ENCODE results near the gene THEM4.

THEM4 gene

GRCh38 chr1:151942882-151943281, 33.6 kb upstream of the THEM4 start:
- Mint-ChIP-seq H3K9me3 (ENCODE audit: low read depth) (no peaks in the 10 kb centered on the region), H3K4me1 (ENCODE audit: low read depth) (peaks cover 50% of the 10 kb centered on the region), H3K27me3 (peaks cover 2% of the 10 kb centered on the region), H3K27ac (peak overlapping the region; percentile 19), H3K4me3 (no peak overlapping the region), H3K36me3 (peaks cover 6% of the 10 kb centered on the region)

- peaks cover 2% of the 10 kb centered on the region for H3K27me3 Mint-ChIP-seq
- peak overlapping the region; percentile 83 for H3K27ac Mint-ChIP-seq
- peaks cover 34% of the 10 kb centered on the region for H3K4me1 Mint-ChIP-seq (ENCODE audit: low read depth)
- H3K4me3 Mint-ChIP-seq: no peak overlapping the region
- no peaks in the 10 kb centered on the region for H3K9me3 Mint-ChIP-seq (ENCODE audit: low read depth)
- H3K36me3 Mint-ChIP-seq: peaks cover 3% of the 10 kb centered on the region
Measured at GRCh38 chr1:151940541-151940940, 31.2 kb upstream of the THEM4 start.

GRCh38 chr1:151939779-151940178, 30.5 kb upstream of the THEM4 start:
- Mint-ChIP-seq H3K36me3 (peaks cover 3% of the 10 kb centered on the region), H3K4me1 (ENCODE audit: low read depth) (peaks cover 27% of the 10 kb centered on the region), H3K4me3 (no peak overlapping the region), H3K27me3 (peaks cover 2% of the 10 kb centered on the region), H3K27ac (no peak overlapping the region), H3K9me3 (ENCODE audit: low read depth) (no peaks in the 10 kb centered on the region)

GRCh38 chr1:151939141-151939540, 29.8 kb upstream of the THEM4 start:
- Mint-ChIP-seq H3K4me1 (ENCODE audit: low read depth) (peaks cover 27% of the 10 kb centered on the region), H3K36me3 (peaks cover 3% of the 10 kb centered on the region), H3K9me3 (ENCODE audit: low read depth) (no peaks in the 10 kb centered on the region), H3K27me3 (peaks cover 2% of the 10 kb centered on the region), H3K27ac (no peak overlapping the region), H3K4me3 (no peak overlapping the region)

GRCh38 chr1:151936653-151937052, 27.3 kb upstream of the THEM4 start:
- Mint-ChIP-seq H3K27ac (no peak overlapping the region), H3K9me3 (ENCODE audit: low read depth) (no peaks in the 10 kb centered on the region), H3K4me3 (no peak overlapping the region), H3K36me3 (peaks cover 3% of the 10 kb centered on the region), H3K27me3 (peaks cover 2% of the 10 kb centered on the region), H3K4me1 (ENCODE audit: low read depth) (peaks cover 20% of the 10 kb centered on the region)

GRCh38 chr1:151935894-151936602, 26.7 kb upstream of the THEM4 start:
- Mint-ChIP-seq H3K9me3 (ENCODE audit: low read depth) (no peaks in the 10 kb centered on the region), H3K4me1 (ENCODE audit: low read depth) (peaks cover 14% of the 10 kb centered on the region), H3K4me3 (no peak overlapping the region), H3K36me3 (peaks cover 3% of the 10 kb centered on the region), H3K27me3 (peaks cover 2% of the 10 kb centered on the region), H3K27ac (no peak overlapping the region)

GRCh38 chr1:151935154-151935553, 25.8 kb upstream of the THEM4 start:
- H3K4me1 Mint-ChIP-seq (ENCODE audit: low read depth): peaks cover 5% of the 10 kb centered on the region
- peaks cover 3% of the 10 kb centered on the region for H3K36me3 Mint-ChIP-seq
- no peak overlapping the region for H3K4me3 Mint-ChIP-seq
- peaks cover 2% of the 10 kb centered on the region for H3K27me3 Mint-ChIP-seq
- H3K9me3 Mint-ChIP-seq (ENCODE audit: low read depth): no peaks in the 10 kb centered on the region
- H3K27ac Mint-ChIP-seq: peak overlapping the region; percentile 50

GRCh38 chr1:151934048-151934493, 24.8 kb upstream of the THEM4 start:
- Mint-ChIP-seq H3K27ac (no peak overlapping the region), H3K9me3 (ENCODE audit: low read depth) (no peaks in the 10 kb centered on the region), H3K4me1 (ENCODE audit: low read depth) (peaks cover 4% of the 10 kb centered on the region), H3K4me3 (no peak overlapping the region), H3K36me3 (peaks cover 3% of the 10 kb centered on the region), H3K27me3 (peaks cover 2% of the 10 kb centered on the region)

GRCh38 chr1:151924691-151925587, 15.6 kb upstream of the THEM4 start:
- H3K27ac Mint-ChIP-seq: peak overlapping the region; percentile 73
- no peak overlapping the region for H3K4me3 Mint-ChIP-seq
- no peaks in the 10 kb centered on the region for H3K27me3 Mint-ChIP-seq
- H3K9me3 Mint-ChIP-seq (ENCODE audit: low read depth): no peaks in the 10 kb centered on the region
- peaks cover 14% of the 10 kb centered on the region for H3K4me1 Mint-ChIP-seq (ENCODE audit: low read depth)
- no peaks in the 10 kb centered on the region for H3K36me3 Mint-ChIP-seq

- peaks cover 15% of the 10 kb centered on the region for H3K4me1 Mint-ChIP-seq (ENCODE audit: low read depth)
- H3K27me3 Mint-ChIP-seq: no peaks in the 10 kb centered on the region
- H3K27ac Mint-ChIP-seq: no peak overlapping the region
- H3K9me3 Mint-ChIP-seq (ENCODE audit: low read depth): no peaks in the 10 kb centered on the region
- H3K4me3 Mint-ChIP-seq: no peak overlapping the region
- no peaks in the 10 kb centered on the region for H3K36me3 Mint-ChIP-seq
Measured at GRCh38 chr1:151923422-151923821, 14.1 kb upstream of the THEM4 start.

GRCh38 chr1:151920149-151920548, 10.8 kb upstream of the THEM4 start:
- no peak overlapping the region for H3K27ac Mint-ChIP-seq
- H3K4me3 Mint-ChIP-seq: no peak overlapping the region
- no peaks in the 10 kb centered on the region for H3K36me3 Mint-ChIP-seq

GRCh38 chr1:151918819-151919610, 9.7 kb upstream of the THEM4 start:
- no peaks in the 10 kb centered on the region for H3K9me3 Mint-ChIP-seq (ENCODE audit: low read depth)
- H3K27ac Mint-ChIP-seq: no peak overlapping the region
- H3K27me3 Mint-ChIP-seq: no peaks in the 10 kb centered on the region
- peaks cover 5% of the 10 kb centered on the region for H3K4me1 Mint-ChIP-seq (ENCODE audit: low read depth)
- H3K4me3 Mint-ChIP-seq: no peak overlapping the region
- no peaks in the 10 kb centered on the region for H3K36me3 Mint-ChIP-seq

More at GRCh38 chr1:151920149-151920548, 10.8 kb upstream of the THEM4 start:
- Mint-ChIP-seq H3K27me3 (no peaks in the 10 kb centered on the region), H3K9me3 (ENCODE audit: low read depth) (no peaks in the 10 kb centered on the region), H3K4me1 (ENCODE audit: low read depth) (peaks cover 8% of the 10 kb centered on the region)

- Mint-ChIP-seq H3K4me1 (ENCODE audit: low read depth) (peaks cover 5% of the 10 kb centered on the region), H3K4me3 (no peak overlapping the region), H3K27me3 (no peaks in the 10 kb centered on the region), H3K9me3 (ENCODE audit: low read depth) (no peaks in the 10 kb centered on the region), H3K36me3 (no peaks in the 10 kb centered on the region), H3K27ac (no peak overlapping the region)
Measured at GRCh38 chr1:151918156-151918555, 8.8 kb upstream of the THEM4 start.

- Mint-ChIP-seq H3K27me3 (no peaks in the 10 kb centered on the region), H3K27ac (no peak overlapping the region), H3K4me3 (no peak overlapping the region), H3K36me3 (no peaks in the 10 kb centered on the region), H3K4me1 (ENCODE audit: low read depth) (peaks cover 5% of the 10 kb centered on the region), H3K9me3 (ENCODE audit: low read depth) (no peaks in the 10 kb centered on the region)
Measured at GRCh38 chr1:151916726-151917370, 7.5 kb upstream of the THEM4 start.

Measured in activated naive CD8-positive, alpha-beta T cell (primary cell).